HPDE6-E6E7 (cell line): ENCODE data around the gene GOLGA8O.
"Not testable (repeated sequence)": the region's sequence is repeated elsewhere in the genome, so short reads cannot be mapped to it uniquely, and the experiment has no call there.

Experiments
- DNase-seq: peaks from one replicate; pipeline ENCODE4 v3.0.0; 2011; ENCODE audit warnings: missing footprints; ENCODE audit errors: extremely low spot score

The GOLGA8O gene, protein sequence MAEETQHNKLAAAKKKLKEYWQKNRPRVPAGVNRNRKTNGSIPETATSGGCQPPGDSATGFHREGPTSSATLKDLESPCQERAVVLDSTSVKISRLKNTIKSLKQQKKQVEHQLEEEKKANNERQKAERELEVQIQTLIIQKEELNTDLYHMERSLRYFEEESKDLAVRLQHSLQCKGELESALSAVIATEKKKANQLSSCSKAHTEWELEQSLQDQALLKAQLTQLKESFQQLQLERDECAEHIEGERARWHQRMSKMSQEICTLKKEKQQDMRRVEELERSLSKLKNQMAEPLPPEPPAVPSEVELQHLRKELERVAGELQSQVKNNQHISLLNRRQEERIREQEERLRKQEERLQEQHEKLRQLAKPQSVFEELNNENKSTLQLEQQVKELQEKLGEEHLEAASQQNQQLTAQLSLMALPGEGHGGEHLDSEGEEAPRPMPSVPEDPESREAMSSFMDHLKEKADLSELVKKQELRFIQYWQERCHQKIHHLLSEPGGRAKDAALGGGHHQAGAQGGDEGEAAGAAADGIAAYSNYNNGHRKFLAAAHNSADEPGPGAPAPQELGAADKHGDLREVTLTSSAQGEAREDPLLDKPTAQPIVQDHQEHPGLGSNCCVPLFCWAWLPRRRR

DNA sequence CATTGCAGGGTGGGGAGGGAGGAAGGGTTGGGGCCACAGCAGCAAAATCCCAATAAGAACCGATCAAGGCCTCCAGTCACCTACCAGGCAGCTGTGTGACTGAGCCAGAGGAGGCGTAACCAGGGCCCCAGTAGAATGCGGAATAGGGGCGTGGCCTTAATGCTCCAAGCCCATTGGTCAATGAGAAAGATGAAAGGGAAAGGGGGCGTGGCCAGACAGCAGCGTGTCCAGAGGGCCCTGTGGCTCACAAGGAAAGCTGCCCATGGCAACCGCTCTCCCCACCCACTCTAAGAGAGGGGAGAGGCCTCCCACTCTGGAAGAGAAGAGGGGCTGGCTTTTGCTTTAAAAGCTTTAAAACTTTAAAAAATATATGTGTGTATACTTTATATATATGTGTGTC lies at the start of gene GOLGA8O:
TSS of gene GOLGA8O (minus strand) at position 101 of the 400 bp plus-strand sequence. CDS start at position 3, 98 bp downstream.
- not testable (repeated sequence) for DNase-seq

GRCh38 chr15:32504152-32504811 lies 48.8 kb upstream of the GOLGA8O start:
- not testable (repeated sequence) for DNase-seq

GRCh38 chr15:32502946-32503345 lies 47.5 kb upstream of the GOLGA8O start:
- not testable (repeated sequence) for DNase-seq

DNA sequence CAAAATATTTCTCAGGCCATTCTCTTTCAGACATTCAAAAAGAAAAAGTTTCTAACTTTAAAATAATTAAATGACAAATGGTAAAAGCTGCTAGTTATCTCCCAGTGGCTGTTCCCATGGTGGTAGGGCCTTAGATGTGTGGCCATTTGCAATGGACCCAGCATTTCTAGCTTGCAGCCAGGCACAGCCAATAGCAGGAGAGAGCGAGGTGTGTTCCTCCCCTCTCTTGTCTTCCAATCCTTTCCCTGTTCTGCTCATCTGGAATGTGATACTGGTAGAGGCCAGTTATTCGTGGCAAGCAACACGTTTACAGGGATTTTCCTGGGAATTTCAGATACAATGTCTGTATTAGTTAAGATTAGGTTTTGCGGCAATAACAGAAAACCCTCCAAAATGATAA lies 37.3 kb upstream of the GOLGA8O start:
- DNase-seq: not testable (repeated sequence)

GRCh38 chr15:32486474-32486873 lies 31.0 kb upstream of the GOLGA8O start:
- DNase-seq: not testable (repeated sequence)

DNA sequence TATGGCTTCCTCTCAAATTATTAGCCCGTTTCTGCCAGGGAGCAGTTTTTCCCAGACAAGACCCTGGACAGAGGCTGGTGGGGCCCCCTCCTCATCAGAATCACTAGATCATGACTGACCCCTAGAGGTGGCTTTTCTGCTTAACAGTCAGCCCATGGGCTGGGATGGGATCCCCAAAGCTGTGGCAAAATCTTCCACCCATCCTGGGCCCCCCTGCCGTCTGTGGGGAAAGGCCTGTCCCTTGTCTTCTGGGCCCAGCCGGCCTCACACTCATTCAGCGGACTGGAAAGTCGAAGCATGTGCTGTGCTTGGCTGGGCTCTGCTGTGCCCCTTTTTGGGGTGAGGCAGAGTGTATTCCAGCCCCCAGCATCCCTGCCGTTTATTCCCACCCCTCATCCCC lies 27.9 kb upstream of the GOLGA8O start:
- DNase-seq: not testable (repeated sequence)

DNA sequence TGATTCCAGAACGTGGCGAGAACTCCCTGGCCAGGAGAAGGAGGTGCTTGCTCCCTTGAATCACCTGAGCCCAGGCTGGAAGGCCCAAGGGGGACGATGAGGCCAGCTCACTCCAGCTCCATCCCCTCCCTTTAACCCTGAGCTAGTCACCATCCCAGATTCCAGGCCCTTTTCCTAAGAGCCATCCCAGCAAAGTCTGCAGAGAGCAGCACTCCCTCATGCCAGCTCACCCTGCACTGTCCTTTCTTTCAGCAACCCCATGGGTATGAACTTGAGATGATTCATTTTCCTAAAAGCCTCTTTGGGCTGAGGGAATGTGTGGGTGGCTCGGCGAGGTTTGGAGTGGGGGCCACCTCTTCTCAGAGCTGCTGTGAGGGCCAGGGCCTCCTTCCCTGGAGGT lies 26.2 kb upstream of the GOLGA8O start:
- DNase-seq: not testable (repeated sequence)

DNA sequence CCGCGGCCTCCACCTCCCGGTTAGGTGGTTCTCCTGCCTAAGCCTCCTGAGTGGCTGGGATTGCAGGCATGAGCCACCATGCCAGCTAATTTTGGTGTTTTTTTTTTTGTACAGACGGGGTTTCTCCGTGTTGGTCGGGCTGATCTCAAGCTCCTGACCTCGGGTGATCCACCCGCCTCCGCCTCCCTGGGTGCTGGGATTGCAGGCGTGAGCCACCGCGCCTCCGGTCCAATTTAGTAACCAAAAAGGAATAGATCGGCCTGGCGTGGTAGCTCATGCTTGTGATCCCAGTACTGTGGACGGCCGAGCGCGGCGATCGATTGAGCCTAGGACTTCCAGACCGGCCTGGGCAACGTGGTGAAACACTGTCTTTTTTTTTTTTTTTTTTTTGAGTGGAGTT lies 12.6 kb upstream of the GOLGA8O start:
- DNase-seq: not testable (repeated sequence)

- not testable (repeated sequence) for DNase-seq
Measured at GRCh38 chr15:32440445-32440977, 14.9 kb downstream of the GOLGA8O start.

DNA sequence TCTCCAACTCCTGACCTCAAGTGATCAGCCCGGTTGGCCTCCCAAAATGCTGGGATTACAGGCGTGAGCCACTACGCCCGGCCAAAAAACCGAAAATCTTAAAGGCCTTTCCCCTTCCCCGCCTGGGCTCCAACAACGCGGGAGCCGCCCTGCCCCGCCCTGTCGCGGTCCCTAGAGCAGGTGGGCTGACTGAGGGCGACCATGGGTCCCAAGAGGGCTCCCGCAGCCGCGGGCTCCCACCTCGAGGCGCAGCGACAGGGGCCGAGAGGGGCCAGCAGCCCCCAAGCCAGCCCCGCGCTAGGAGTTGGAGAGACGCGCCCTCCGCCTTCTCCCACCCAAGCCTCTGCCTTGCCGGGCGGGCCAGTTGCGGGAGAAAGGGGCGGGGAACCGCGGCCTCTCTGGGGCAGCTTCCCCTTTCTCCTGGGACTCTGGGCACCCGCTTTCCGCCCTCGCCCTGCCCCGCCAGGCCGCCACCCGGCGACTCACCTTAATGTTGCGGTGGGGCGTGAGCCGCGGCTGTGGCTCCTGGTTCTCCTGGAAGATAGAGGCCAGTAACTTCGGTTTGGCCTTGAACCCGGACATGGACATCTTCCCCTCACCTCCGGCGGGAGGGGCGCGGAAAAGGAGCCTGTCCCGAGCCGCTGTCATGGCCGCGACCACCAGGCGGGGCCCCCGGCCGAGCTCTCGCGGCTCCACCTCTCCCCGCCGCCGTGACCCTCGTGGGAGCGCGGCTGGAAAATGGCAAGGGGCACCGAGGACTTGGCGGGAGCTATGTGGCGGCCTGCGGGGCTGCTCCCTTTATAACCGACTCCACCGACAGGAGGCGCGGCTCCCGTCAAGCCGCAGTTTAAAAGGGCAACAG lies 21.1 kb downstream of the GOLGA8O start:
- DNase-seq: not testable (repeated sequence)

- DNase-seq: not testable (repeated sequence)
Measured at GRCh38 chr15:32427635-32428034, 27.8 kb downstream of the GOLGA8O start.

DNA sequence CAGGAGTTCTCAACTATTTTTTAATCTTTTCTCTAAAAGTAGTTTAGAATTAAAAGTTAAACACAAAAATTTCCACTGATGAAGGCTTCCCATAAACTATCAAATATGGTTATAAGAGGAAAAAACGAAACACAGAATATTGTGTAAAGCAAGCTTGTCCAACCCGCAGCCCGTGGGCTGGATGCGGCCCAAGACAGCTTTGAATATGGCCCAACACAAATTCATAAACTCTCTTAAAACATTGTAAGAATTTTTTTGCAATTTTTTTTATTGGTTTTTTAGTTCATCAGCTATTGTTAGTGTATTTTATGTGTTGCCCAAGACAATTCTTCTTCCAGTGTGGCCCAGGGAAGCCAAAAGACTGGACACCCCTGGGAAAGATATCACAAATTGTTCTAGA lies 28.9 kb downstream of the GOLGA8O start:
- not testable (repeated sequence) for DNase-seq

GRCh38 chr15:32407903-32408302 lies 47.5 kb downstream of the GOLGA8O start:
- not testable (repeated sequence) for DNase-seq

- DNase-seq: not testable (repeated sequence)
Measured at GRCh38 chr15:32403192-32403591, 52.2 kb downstream of the GOLGA8O start, which contains the start of gene GOLGA8K. GOLGA8K (minus strand) TSS chr15:32403292; CDS start chr15:32403194, 98 bp downstream.

GRCh38 chr15:32396522-32396921 lies 58.9 kb downstream of the GOLGA8O start:
- not testable (repeated sequence) for DNase-seq
